Keratinocyte (primary cell): ENCODE data around the gene HDAC9. TPM values are rescaled to one million over a fixed set of nuclear protein-coding genes. Genes with fewer than 3 reads are reported as not detected.

Experiments
- DNase-seq: peaks from one replicate; pipeline ENCODE4 v3.0.0-alpha.2; 2011; ENCODE audit warnings: low read depth, missing footprints, low spot score
- FAIRE-seq: peaks from 2 replicates; lab custom pipeline; 2011; peaks lifted over from hg19 to GRCh38; lab: Jason Lieb, UNC
- H2AFZ ChIP-seq: 2 replicates; pipeline ENCODE4 v1.6.0; 2012; ENCODE audit warnings: low read length, control low read depth, inconsistent platforms; ENCODE audit not compliant: control insufficient read depth
- H3K27ac ChIP-seq: 2 replicates; pipeline ENCODE4 v1.5.1; 2011; ENCODE audit warnings: low read length; ENCODE audit not compliant: control insufficient read depth, insufficient read depth
- H3K27me3 ChIP-seq: 3 replicates; pipeline ENCODE4 v1.6.0; 2011; ENCODE audit warnings: low read length; ENCODE audit not compliant: control insufficient read depth, insufficient read depth; ENCODE audit errors: extremely low read depth
- H3K36me3 ChIP-seq, 2 experiments: 2 replicates in 1 of 2; 3 replicates in 1 of 2; pipeline ENCODE4 v1.5.1; 2011; ENCODE audit warnings: low read length in 2 of 2, mild to moderate bottlenecking in 1 of 2; ENCODE audit not compliant: control insufficient read depth in 2 of 2, insufficient read depth in 2 of 2; ENCODE audit errors: extremely low read depth in 1 of 2
- H3K4me1 ChIP-seq: 3 replicates; pipeline ENCODE4 v1.5.1; 2011; ENCODE audit warnings: low read length; ENCODE audit not compliant: control insufficient read depth, insufficient read depth; ENCODE audit errors: extremely low read depth
- H3K4me2 ChIP-seq: 3 replicates; pipeline ENCODE4 v1.6.0; 2011; ENCODE audit warnings: low read depth, low read length; ENCODE audit not compliant: control insufficient read depth, insufficient read depth; ENCODE audit errors: extremely low read depth
- H3K4me3 ChIP-seq, 3 experiments: fragments of 200-600 bp in 1 of 3; sonication (generic) in 1 of 3; 2 replicates in 2 of 3; 3 replicates in 1 of 3; pipeline ENCODE4 v1.5.1; 2011 to 2016; ENCODE audit warnings: low read length in 3 of 3, mild to moderate bottlenecking in 3 of 3, control low read depth in 2 of 3, inconsistent platforms in 1 of 3, low read depth in 1 of 3, mixed read lengths in 1 of 3, mixed run types in 1 of 3, moderate library complexity in 1 of 3; ENCODE audit not compliant: control insufficient read depth in 2 of 3, insufficient read depth in 2 of 3; ENCODE audit errors: extremely low read depth in 1 of 3
- H3K79me2 ChIP-seq: 2 replicates; pipeline ENCODE4 v1.6.0; 2012; ENCODE audit warnings: low read length; ENCODE audit not compliant: control insufficient read depth, insufficient read depth
- H3K9ac ChIP-seq: 3 replicates; pipeline ENCODE4 v1.6.0; 2011; ENCODE audit warnings: low read length; ENCODE audit not compliant: control insufficient read depth, insufficient read depth; ENCODE audit errors: extremely low read depth
- H3K9me1 ChIP-seq: 3 replicates; pipeline ENCODE4 v1.6.0; 2011; ENCODE audit warnings: low read length; ENCODE audit not compliant: control insufficient read depth, insufficient read depth; ENCODE audit errors: extremely low read depth
- H3K9me3 ChIP-seq: 2 replicates; pipeline ENCODE4 v1.5.1; 2012; ENCODE audit warnings: low read depth, low read length; ENCODE audit not compliant: control insufficient read depth
- H4K20me1 ChIP-seq: 3 replicates; pipeline ENCODE4 v1.6.0; 2011; ENCODE audit warnings: low read length; ENCODE audit not compliant: control insufficient read depth, insufficient read depth; ENCODE audit errors: extremely low read depth
- EZH2 ChIP-seq: IDR thresholded peaks from one replicate; pipeline ENCODE4 v1.6.1; 2012; ENCODE audit warnings: inconsistent platforms, mild to moderate bottlenecking, low read length, moderate library complexity
- dilution Hi-C: fragments of 300-500 bp; cut with MboI; formaldehyde crosslinking; loops from one replicate; pipeline ENCODE4 v1.7.0; 2020; ENCODE audit warnings: low sequenced_read_pairs; ENCODE audit not compliant: extremely low pct_ligation_motif_present
- polyA plus RNA-seq, 5 experiments: library from polyadenylated mRNA; depleted of rRNA in 3 of 5; stranded (reverse) in 3 of 5; stranded (forward) in 1 of 5; unstranded in 1 of 5; fragments of >200 nt; gene quantifications; 1 replicate in 1 of 5; 2 replicates in 3 of 5; 3 replicates in 1 of 5; pipeline versions ENCODE4 v1.2.1 to v1.2.3, GENCODE V29; 2011 to 2012; ENCODE audit warnings: missing spikeins in 2 of 5, low read depth in 1 of 5, low replicate concordance in 1 of 5
- TF ChIP-seq, protein P1 (sequence below), 3 experiments: IDR thresholded peaks in 1 of 3; conservative IDR thresholded peaks in 1 of 3; optimal IDR thresholded peaks in 1 of 3; 2 replicates in 2 of 3; 3 replicates in 1 of 3; pipeline versions ENCODE3 to v1.5.1; 2011; ENCODE audit warnings: low read length in 3 of 3, mild to moderate bottlenecking in 3 of 3, moderate library complexity in 2 of 3, control low read depth in 1 of 3, inconsistent platforms in 1 of 3; ENCODE audit not compliant: insufficient read depth in 2 of 3; ENCODE audit errors: extremely low read depth in 1 of 3

The HDAC9 gene
- polyA plus RNA-seq, 1 donor (not counting 4 experiments of a cell fraction or from before 2014, with no cell fraction given) = 24.6 TPM

DNA sequence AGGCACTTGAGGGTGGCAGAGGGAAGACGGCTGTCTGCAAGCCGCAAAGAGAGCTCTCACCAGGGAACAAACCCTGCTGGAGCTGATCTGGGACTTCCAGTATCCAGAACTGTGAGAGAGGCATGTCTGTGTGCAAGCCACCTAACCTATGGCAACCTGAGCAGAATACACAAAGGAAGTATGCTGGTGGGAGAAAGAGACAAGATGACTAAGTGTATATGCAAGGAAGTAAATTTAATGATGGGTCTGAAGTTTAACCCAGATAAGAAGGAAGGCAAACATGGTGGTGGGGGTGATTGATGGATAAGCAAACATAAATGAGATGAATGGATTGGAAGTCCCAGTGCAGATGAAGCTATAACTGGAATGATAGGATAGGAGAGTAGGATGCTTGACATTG is 328.6 kb downstream of the HDAC9 start:
- Histone ChIP-seq H4K20me1 (no peaks in the 10 kb centered on the region), H3K27ac (no peak overlapping the region), H3K4me1 (no peaks in the 10 kb centered on the region), H3K36me3 (no peaks in the 10 kb centered on the region), H3K9me1 (no peaks in the 10 kb centered on the region), H2AFZ (no peak overlapping the region), H3K4me3 (no peak overlapping the region), H3K9ac (no peak overlapping the region), H3K4me2 (no peak overlapping the region), H3K27me3 (no peaks in the 10 kb centered on the region), H3K79me2 (no peaks in the 10 kb centered on the region), H3K9me3 (no peaks in the 10 kb centered on the region)
- dilution Hi-C loops = no loop called here
- FAIRE-seq (no peak), DNase-seq (no peak)
- TF ChIP-seq EZH2 = no peak
- TF ChIP-seq, protein P1, sequence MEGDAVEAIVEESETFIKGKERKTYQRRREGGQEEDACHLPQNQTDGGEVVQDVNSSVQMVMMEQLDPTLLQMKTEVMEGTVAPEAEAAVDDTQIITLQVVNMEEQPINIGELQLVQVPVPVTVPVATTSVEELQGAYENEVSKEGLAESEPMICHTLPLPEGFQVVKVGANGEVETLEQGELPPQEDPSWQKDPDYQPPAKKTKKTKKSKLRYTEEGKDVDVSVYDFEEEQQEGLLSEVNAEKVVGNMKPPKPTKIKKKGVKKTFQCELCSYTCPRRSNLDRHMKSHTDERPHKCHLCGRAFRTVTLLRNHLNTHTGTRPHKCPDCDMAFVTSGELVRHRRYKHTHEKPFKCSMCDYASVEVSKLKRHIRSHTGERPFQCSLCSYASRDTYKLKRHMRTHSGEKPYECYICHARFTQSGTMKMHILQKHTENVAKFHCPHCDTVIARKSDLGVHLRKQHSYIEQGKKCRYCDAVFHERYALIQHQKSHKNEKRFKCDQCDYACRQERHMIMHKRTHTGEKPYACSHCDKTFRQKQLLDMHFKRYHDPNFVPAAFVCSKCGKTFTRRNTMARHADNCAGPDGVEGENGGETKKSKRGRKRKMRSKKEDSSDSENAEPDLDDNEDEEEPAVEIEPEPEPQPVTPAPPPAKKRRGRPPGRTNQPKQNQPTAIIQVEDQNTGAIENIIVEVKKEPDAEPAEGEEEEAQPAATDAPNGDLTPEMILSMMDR (optimal IDR thresholded peaks at IDR 0.05 in 1 of 3, IDR thresholded peaks at IDR 0.05 in 1 of 3, conservative IDR thresholded peaks at IDR 0.05 in 1 of 3; ENCODE audit: extremely low read depth in 1 of 3, insufficient read depth in 2 of 3, low read length in 3 of 3) = no peak

DNA sequence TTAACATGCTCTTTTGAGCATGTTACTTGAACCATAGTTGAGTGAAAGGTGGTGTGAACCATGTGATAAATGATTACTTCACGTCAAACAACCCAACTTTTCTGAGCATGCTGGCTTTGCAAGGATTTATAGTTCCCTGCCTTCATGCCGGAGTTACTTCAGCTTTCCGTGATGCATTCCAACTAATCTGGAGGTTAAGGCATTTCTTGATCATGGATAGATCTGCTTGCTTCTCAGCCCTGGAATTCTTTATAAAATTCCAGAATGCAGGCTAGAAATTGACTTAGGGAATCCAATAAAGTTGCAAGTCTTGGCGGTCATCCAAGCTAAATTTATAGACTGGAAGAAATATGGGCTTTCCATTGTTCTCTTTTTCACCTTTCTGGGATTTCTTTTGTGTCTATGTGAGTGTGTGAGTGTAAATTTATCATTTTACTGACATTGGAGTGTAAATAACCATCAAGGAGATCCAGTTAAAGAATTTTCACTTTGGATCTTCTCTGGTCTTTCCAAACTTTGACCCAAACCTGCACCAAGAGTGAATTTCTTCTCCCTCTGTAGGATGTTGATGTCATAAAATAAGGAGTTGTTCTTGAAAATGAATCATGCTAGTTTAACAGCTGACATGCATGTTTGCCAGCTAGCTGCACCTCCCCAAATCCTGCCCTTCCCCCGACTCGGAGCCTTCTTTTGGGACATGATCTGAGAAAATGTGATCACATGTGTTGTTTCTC is 332.9 kb downstream of the HDAC9 start:
- no peak for DNase-seq

More for the DNA sequence above, 332.9 kb downstream of the HDAC9 start:
- FAIRE-seq = no peak
- Histone ChIP-seq H3K36me3 (no peaks in the 10 kb centered on the region), H3K27me3 (no peaks in the 10 kb centered on the region), H3K9me3 (no peaks in the 10 kb centered on the region), H3K27ac (no peak overlapping the region), H3K4me1 (no peaks in the 10 kb centered on the region), H3K4me3 (no peak overlapping the region), H3K9me1 (no peaks in the 10 kb centered on the region), H3K4me2 (no peak overlapping the region), H3K79me2 (no peaks in the 10 kb centered on the region), H3K9ac (no peak overlapping the region), H4K20me1 (no peaks in the 10 kb centered on the region), H2AFZ (no peak overlapping the region)
- dilution Hi-C loops = no loop called here
- TF ChIP-seq, protein P1 (optimal IDR thresholded peaks at IDR 0.05 in 1 of 3, IDR thresholded peaks at IDR 0.05 in 1 of 3, conservative IDR thresholded peaks at IDR 0.05 in 1 of 3; ENCODE audit: extremely low read depth in 1 of 3, insufficient read depth in 2 of 3, low read length in 3 of 3) = no peak
- no peak for TF ChIP-seq EZH2
